HEK293 (cell line): ENCODE data around the gene ACTL6B.
A peak's percentile ranks its signal among the peaks of the same experiment; 100 is the strongest.

ENCODE experiments used
- GLI4 ChIP-seq: fragments of 450-650 bp; formaldehyde crosslinking; IDR thresholded peaks from 2 replicates; pipeline ENCODE4 v1.5.1; 2016; ENCODE audit warnings: missing biosample characterization, missing genetic modification characterization
- GLIS1 ChIP-seq: fragments of 450-650 bp; formaldehyde crosslinking; IDR thresholded peaks from 2 replicates; pipeline ENCODE4 v1.5.1; 2016; ENCODE audit warnings: missing biosample characterization, missing genetic modification characterization
- GLIS2 ChIP-seq: fragments of 450-650 bp; formaldehyde crosslinking; IDR thresholded peaks from 2 replicates; pipeline ENCODE4 v1.5.1; 2016; ENCODE audit warnings: missing biosample characterization, missing genetic modification characterization
- KLF9 ChIP-seq: fragments of 450-650 bp; formaldehyde crosslinking; IDR thresholded peaks from 2 replicates; pipeline ENCODE4 v1.5.1; 2016; ENCODE audit warnings: missing biosample characterization, missing genetic modification characterization, low read depth
- MEIS1 ChIP-seq: sonication (generic); formaldehyde crosslinking; IDR thresholded peaks from 2 replicates; pipeline ENCODE4 v1.8.1; 2022; ENCODE audit warnings: missing genetic modification reagents, mild to moderate bottlenecking, borderline replicate concordance
- MZF1 ChIP-seq: fragments of 450-650 bp; formaldehyde crosslinking; IDR thresholded peaks from 2 replicates; pipeline ENCODE4 v1.5.1; 2017; ENCODE audit warnings: missing biosample characterization, missing genetic modification characterization, borderline replicate concordance
- OSR2 ChIP-seq: fragments of 450-650 bp; formaldehyde crosslinking; IDR thresholded peaks from 2 replicates; pipeline ENCODE4 v1.5.1; 2016; ENCODE audit warnings: missing biosample characterization, missing genetic modification characterization
- SCRT2 ChIP-seq: fragments of 450-650 bp; formaldehyde crosslinking; IDR thresholded peaks from 2 replicates; pipeline ENCODE4 v1.5.1; 2016; ENCODE audit warnings: missing biosample characterization, missing genetic modification characterization
- SP2 ChIP-seq: fragments of 450-650 bp; formaldehyde crosslinking; IDR thresholded peaks from 2 replicates; pipeline ENCODE4 v1.5.1; 2016; ENCODE audit warnings: missing biosample characterization, missing genetic modification characterization
- TRIM28 ChIP-seq: IDR thresholded peaks from 2 replicates; pipeline ENCODE4 v1.6.1; 2011; ENCODE audit warnings: low read length, control low read depth, borderline replicate concordance
- YY1 ChIP-seq: fragments of 450-650 bp; formaldehyde crosslinking; IDR thresholded peaks from 2 replicates; pipeline ENCODE4 v1.5.1; 2018; ENCODE audit warnings: missing biosample characterization, missing genetic modification characterization
- ZBTB7A ChIP-seq: fragments of 450-650 bp; formaldehyde crosslinking; IDR thresholded peaks from 2 replicates; pipeline ENCODE4 v1.5.1; 2016; ENCODE audit warnings: low read depth, missing biosample characterization, missing genetic modification characterization
- ZEB2 ChIP-seq: fragments of 450-650 bp; formaldehyde crosslinking; IDR thresholded peaks from 2 replicates; pipeline ENCODE4 v1.5.1; 2016; ENCODE audit warnings: missing biosample characterization, missing genetic modification characterization
- ZFP37 ChIP-seq: fragments of 450-650 bp; formaldehyde crosslinking; IDR thresholded peaks from 2 replicates; pipeline ENCODE4 v1.5.1; 2016; ENCODE audit warnings: missing biosample characterization, missing genetic modification characterization
- ZNF121 ChIP-seq: fragments of 450-650 bp; formaldehyde crosslinking; IDR thresholded peaks from 2 replicates; pipeline ENCODE4 v1.5.1; 2016; ENCODE audit warnings: missing biosample characterization, missing genetic modification characterization
- ZNF2 ChIP-seq: fragments of 450-650 bp; formaldehyde crosslinking; IDR thresholded peaks from 2 replicates; pipeline ENCODE4 v1.5.1; 2016; ENCODE audit warnings: missing biosample characterization, missing genetic modification characterization
- ZNF23 ChIP-seq: fragments of 450-650 bp; formaldehyde crosslinking; IDR thresholded peaks from 2 replicates; pipeline ENCODE4 v1.5.1; 2016; ENCODE audit warnings: missing biosample characterization, missing genetic modification characterization, borderline replicate concordance
- ZNF24 ChIP-seq: fragments of 450-650 bp; formaldehyde crosslinking; IDR thresholded peaks from 2 replicates; pipeline ENCODE4 v1.5.1; 2016; ENCODE audit warnings: missing biosample characterization, missing genetic modification characterization
- ZNF266 ChIP-seq: fragments of 450-650 bp; formaldehyde crosslinking; IDR thresholded peaks from 2 replicates; pipeline ENCODE4 v1.5.1; 2016; ENCODE audit warnings: missing biosample characterization, missing genetic modification characterization, low read depth
- ZNF302 ChIP-seq: fragments of 450-650 bp; formaldehyde crosslinking; IDR thresholded peaks from 2 replicates; pipeline ENCODE4 v1.5.1; 2016; ENCODE audit warnings: missing biosample characterization, missing genetic modification characterization, low read depth
- ZNF335 ChIP-seq: fragments of 450-650 bp; formaldehyde crosslinking; conservative IDR thresholded peaks from 2 replicates; pipeline ENCODE4 v1.5.1; 2016; ENCODE audit warnings: missing biosample characterization, missing genetic modification characterization
- ZNF37A ChIP-seq: fragments of 450-650 bp; IDR thresholded peaks from 2 replicates; pipeline ENCODE4 v1.5.1; 2018; ENCODE audit warnings: missing biosample characterization, missing genetic modification characterization
- ZNF394 ChIP-seq: fragments of 450-650 bp; formaldehyde crosslinking; IDR thresholded peaks from 2 replicates; pipeline ENCODE4 v1.5.1; 2016; ENCODE audit warnings: missing biosample characterization, missing genetic modification characterization, mild to moderate bottlenecking, moderate library complexity, borderline replicate concordance
- ZNF561 ChIP-seq: fragments of 450-650 bp; IDR thresholded peaks from 2 replicates; pipeline ENCODE4 v1.5.1; 2018; ENCODE audit warnings: missing biosample characterization, missing genetic modification characterization, borderline replicate concordance
- ZNF596 ChIP-seq: fragments of 450-650 bp; IDR thresholded peaks from 2 replicates; pipeline ENCODE4 v1.5.0; 2018; ENCODE audit warnings: missing biosample characterization, mild to moderate bottlenecking, missing genetic modification characterization, moderate library complexity
- ZNF677 ChIP-seq: fragments of 450-650 bp; IDR thresholded peaks from 2 replicates; pipeline ENCODE4 v1.5.0; 2018; ENCODE audit warnings: missing biosample characterization, mild to moderate bottlenecking, missing genetic modification characterization, moderate library complexity
- ZNF707 ChIP-seq: fragments of 450-650 bp; formaldehyde crosslinking; IDR thresholded peaks from 2 replicates; pipeline ENCODE4 v1.5.1; 2016; ENCODE audit warnings: missing biosample characterization, missing genetic modification characterization
- TF ChIP-seq, protein P1 (sequence below): IDR thresholded peaks from 2 replicates; pipeline ENCODE4 v1.6.1; 2011; ENCODE audit warnings: mild to moderate bottlenecking, low read depth, low read length, borderline replicate concordance
- TF ChIP-seq, protein P2 (sequence below): fragments of 450-650 bp; formaldehyde crosslinking; IDR thresholded peaks from 2 replicates; pipeline ENCODE4 v1.5.1; 2016; ENCODE audit warnings: missing biosample characterization, missing genetic modification characterization
- TF ChIP-seq, protein P3 (sequence below): fragments of 450-650 bp; formaldehyde crosslinking; IDR thresholded peaks from 2 replicates; pipeline ENCODE4 v1.5.1; 2016; ENCODE audit warnings: missing biosample characterization, missing genetic modification characterization
- TF ChIP-seq, protein P4 (sequence below): fragments of 450-650 bp; formaldehyde crosslinking; IDR thresholded peaks from 2 replicates; pipeline ENCODE4 v1.5.1; 2016; ENCODE audit warnings: missing biosample characterization, missing genetic modification characterization
- TF ChIP-seq, protein P5 (sequence below): fragments of 450-650 bp; formaldehyde crosslinking; IDR thresholded peaks from 2 replicates; pipeline ENCODE4 v1.5.1; 2016; ENCODE audit warnings: missing biosample characterization, missing genetic modification characterization
- TF ChIP-seq, protein P6 (sequence below): fragments of 450-650 bp; formaldehyde crosslinking; IDR thresholded peaks from 2 replicates; pipeline ENCODE4; 2016; ENCODE audit warnings: missing biosample characterization, missing genetic modification characterization

The ACTL6B gene

DNA sequence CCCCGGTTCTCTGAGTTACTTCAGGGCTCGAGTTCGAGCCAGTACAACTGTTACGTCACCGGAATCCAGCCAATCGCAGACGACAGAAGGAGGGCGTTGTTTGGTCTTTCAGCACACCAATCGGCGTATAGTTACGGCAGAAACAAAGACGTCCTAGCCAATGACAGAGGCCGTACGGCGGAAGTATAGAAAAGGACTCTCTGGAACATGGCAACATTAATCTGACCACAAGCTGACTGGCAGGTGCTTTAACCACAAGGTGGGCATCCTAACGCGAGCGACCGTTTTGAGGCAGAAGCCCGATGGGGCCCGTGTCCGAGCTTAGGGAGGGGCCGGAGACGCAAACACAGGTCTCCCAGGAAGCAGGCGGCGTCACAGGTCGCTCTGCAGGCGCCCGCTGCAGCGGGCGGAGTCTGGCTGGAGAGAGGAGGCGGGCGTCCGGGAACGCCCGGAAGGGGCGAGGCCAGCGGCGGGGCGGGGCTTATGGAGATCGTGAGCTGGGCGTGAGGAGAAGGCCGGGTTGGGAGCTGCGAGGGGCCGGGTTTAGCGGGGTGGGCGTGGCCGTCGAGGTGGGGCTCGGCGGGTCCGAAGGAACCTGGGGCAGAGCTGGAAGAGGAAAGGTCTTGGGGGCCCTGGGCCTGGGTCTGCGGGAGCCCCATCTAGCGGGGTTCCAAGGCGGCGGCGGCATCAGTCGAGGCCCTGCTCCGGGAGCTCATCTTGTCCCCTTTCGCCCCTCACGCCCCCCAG is 44.1 kb downstream of the ACTL6B start, which contains the start of gene MOSPD3 (continued):
- TF ChIP-seq MEIS1 (CRISPR knock-in tag) (no peak), ZBTB7A (peak; percentile 63), SP2 (tag by site-specific recombination) (peak; percentile 94), GLIS1 (tag by site-specific recombination) (peak; percentile 58), ZNF23 (no peak), ZEB2 (tag by site-specific recombination) (peak; percentile 64; the same call in 1 of the 2 replicates), ZNF121 (no peak), ZNF707 (tag by site-specific recombination) (no peak), ZNF335 (tag by site-specific recombination) (peak; percentile 98), ZNF596 (no peak), ZNF37A (tag by site-specific recombination) (no peak), KLF9 (peak; percentile 98), ZNF302 (tag by site-specific recombination) (no peak), ZNF2 (tag by site-specific recombination) (no peak), ZNF561 (tag by site-specific recombination) (no peak; the same call in 1 of the 2 replicates), ZNF24 (tag by site-specific recombination) (no peak), ZNF394 (tag by site-specific recombination) (no peak), TRIM28 (no peak), YY1 (tag by site-specific recombination) (no peak; the same call in 1 of the 2 replicates), ZFP37 (tag by site-specific recombination) (no peak), GLI4 (tag by site-specific recombination) (no peak), OSR2 (no peak), MZF1 (tag by site-specific recombination) (no peak), ZNF266 (no peak), ZNF677 (tag by site-specific recombination) (no peak), GLIS2 (tag by site-specific recombination) (peak; percentile 62; the same call in 1 of the 2 replicates), SCRT2 (tag by site-specific recombination) (peak; percentile 46; the same call in 1 of the 2 replicates)
- TF ChIP-seq, protein P1, sequence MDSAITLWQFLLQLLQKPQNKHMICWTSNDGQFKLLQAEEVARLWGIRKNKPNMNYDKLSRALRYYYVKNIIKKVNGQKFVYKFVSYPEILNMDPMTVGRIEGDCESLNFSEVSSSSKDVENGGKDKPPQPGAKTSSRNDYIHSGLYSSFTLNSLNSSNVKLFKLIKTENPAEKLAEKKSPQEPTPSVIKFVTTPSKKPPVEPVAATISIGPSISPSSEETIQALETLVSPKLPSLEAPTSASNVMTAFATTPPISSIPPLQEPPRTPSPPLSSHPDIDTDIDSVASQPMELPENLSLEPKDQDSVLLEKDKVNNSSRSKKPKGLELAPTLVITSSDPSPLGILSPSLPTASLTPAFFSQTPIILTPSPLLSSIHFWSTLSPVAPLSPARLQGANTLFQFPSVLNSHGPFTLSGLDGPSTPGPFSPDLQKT: 0 out of 2 replicates have a peak, but pooled peaks have one; percentile 42
- TF ChIP-seq, protein P2, sequence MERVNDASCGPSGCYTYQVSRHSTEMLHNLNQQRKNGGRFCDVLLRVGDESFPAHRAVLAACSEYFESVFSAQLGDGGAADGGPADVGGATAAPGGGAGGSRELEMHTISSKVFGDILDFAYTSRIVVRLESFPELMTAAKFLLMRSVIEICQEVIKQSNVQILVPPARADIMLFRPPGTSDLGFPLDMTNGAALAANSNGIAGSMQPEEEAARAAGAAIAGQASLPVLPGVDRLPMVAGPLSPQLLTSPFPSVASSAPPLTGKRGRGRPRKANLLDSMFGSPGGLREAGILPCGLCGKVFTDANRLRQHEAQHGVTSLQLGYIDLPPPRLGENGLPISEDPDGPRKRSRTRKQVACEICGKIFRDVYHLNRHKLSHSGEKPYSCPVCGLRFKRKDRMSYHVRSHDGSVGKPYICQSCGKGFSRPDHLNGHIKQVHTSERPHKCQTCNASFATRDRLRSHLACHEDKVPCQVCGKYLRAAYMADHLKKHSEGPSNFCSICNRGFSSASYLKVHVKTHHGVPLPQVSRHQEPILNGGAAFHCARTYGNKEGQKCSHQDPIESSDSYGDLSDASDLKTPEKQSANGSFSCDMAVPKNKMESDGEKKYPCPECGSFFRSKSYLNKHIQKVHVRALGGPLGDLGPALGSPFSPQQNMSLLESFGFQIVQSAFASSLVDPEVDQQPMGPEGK (tag by site-specific recombination): no peak; the same call in 1 of the 2 replicates
- TF ChIP-seq, protein P3, sequence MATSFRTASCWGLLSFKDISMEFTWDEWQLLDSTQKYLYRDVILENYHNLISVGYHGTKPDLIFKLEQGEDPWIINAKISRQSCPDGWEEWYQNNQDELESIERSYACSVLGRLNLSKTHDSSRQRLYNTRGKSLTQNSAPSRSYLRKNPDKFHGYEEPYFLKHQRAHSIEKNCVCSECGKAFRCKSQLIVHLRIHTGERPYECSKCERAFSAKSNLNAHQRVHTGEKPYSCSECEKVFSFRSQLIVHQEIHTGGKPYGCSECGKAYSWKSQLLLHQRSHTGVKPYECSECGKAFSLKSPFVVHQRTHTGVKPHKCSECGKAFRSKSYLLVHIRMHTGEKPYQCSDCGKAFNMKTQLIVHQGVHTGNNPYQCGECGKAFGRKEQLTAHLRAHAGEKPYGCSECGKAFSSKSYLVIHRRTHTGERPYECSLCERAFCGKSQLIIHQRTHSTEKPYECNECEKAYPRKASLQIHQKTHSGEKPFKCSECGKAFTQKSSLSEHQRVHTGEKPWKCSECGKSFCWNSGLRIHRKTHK (tag by site-specific recombination): no peak
- TF ChIP-seq, protein P4, sequence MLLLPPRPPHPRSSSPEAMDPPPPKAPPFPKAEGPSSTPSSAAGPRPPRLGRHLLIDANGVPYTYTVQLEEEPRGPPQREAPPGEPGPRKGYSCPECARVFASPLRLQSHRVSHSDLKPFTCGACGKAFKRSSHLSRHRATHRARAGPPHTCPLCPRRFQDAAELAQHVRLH (tag by site-specific recombination): no peak
- TF ChIP-seq, protein P5, sequence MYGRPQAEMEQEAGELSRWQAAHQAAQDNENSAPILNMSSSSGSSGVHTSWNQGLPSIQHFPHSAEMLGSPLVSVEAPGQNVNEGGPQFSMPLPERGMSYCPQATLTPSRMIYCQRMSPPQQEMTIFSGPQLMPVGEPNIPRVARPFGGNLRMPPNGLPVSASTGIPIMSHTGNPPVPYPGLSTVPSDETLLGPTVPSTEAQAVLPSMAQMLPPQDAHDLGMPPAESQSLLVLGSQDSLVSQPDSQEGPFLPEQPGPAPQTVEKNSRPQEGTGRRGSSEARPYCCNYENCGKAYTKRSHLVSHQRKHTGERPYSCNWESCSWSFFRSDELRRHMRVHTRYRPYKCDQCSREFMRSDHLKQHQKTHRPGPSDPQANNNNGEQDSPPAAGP (tag by site-specific recombination): 0 out of 2 replicates have a peak, but pooled peaks have one; percentile 17
- TF ChIP-seq, protein P6, sequence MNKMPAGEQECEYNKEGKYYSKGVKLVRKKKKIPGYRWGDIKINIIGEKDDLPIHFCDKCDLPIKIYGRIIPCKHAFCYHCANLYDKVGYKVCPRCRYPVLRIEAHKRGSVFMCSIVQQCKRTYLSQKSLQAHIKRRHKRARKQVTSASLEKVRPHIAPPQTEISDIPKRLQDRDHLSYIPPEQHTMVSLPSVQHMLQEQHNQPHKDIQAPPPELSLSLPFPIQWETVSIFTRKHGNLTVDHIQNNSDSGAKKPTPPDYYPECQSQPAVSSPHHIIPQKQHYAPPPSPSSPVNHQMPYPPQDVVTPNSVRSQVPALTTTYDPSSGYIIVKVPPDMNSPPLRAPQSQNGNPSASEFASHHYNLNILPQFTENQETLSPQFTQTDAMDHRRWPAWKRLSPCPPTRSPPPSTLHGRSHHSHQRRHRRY (tag by site-specific recombination): no peak
